NCI-H82 (cell line): ENCODE measurements around the gene CPN1.
A peak's percentile ranks its signal among the peaks of the same experiment; 100 is the strongest.
"Not testable (repeated sequence)": the region's sequence is repeated elsewhere in the genome, so short reads cannot be mapped to it uniquely, and the experiment has no call there.

ENCODE experiments used
- DNase-seq: peaks from one replicate; lab custom pipeline; 2025; lab: John Stamatoyannopoulos, UW

CPN1 gene

GRCh38 chr10:100081075-100082001 is at the start of gene CPN1:
Gene CPN1, minus strand, starts transcription at chr10:100081869. Its CDS starts 244 bp downstream, at chr10:100081625.
- DNase-seq = no peak

GRCh38 chr10:100130831-100131230 is 49.2 kb upstream of the CPN1 start:
- peak; percentile 5 for DNase-seq

GRCh38 chr10:100129424-100129823 is 47.8 kb upstream of the CPN1 start:
- no peak for DNase-seq

- DNase-seq = no peak
These were observed 47.3 kb upstream of the CPN1 start for GRCh38 chr10:100128951-100129350.

GRCh38 chr10:100125335-100125734 is 43.7 kb upstream of the CPN1 start:
- DNase-seq = not testable (repeated sequence)

- no peak for DNase-seq
These were observed 42.4 kb upstream of the CPN1 start for GRCh38 chr10:100124097-100124496.

GRCh38 chr10:100122780-100123179 is 41.1 kb upstream of the CPN1 start:
- DNase-seq = no peak

GRCh38 chr10:100120550-100120949 is 38.9 kb upstream of the CPN1 start:
- DNase-seq = no peak

GRCh38 chr10:100119726-100120125 is 38.1 kb upstream of the CPN1 start:
- DNase-seq = no peak

- DNase-seq = no peak
These were observed 33.5 kb upstream of the CPN1 start for GRCh38 chr10:100114976-100115770.

- DNase-seq = no peak
These were observed 32.8 kb upstream of the CPN1 start for GRCh38 chr10:100114460-100114859.

GRCh38 chr10:100109670-100110069 is 28.0 kb upstream of the CPN1 start:
- DNase-seq = peak; percentile 76

- DNase-seq = no peak
These were observed 25.2 kb upstream of the CPN1 start for GRCh38 chr10:100106865-100107264.

GRCh38 chr10:100104300-100104699 is 22.6 kb upstream of the CPN1 start:
- no peak for DNase-seq

- no peak for DNase-seq
These were observed 21.9 kb upstream of the CPN1 start for GRCh38 chr10:100103581-100103980.

GRCh38 chr10:100101192-100102076 is 19.8 kb upstream of the CPN1 start:
- peak; percentile 29 for DNase-seq

- DNase-seq = peak; percentile 28
These were observed 19.0 kb upstream of the CPN1 start for GRCh38 chr10:100100651-100101184.

GRCh38 chr10:100089241-100089640 is 7.6 kb upstream of the CPN1 start:
- DNase-seq = no peak

GRCh38 chr10:100086708-100087107 is 5.0 kb upstream of the CPN1 start:
- not testable (repeated sequence) for DNase-seq

GRCh38 chr10:100085596-100085995 is 3.9 kb upstream of the CPN1 start:
- no peak for DNase-seq

GRCh38 chr10:100083623-100084022 is 2.0 kb upstream of the CPN1 start:
- DNase-seq = no peak

GRCh38 chr10:100082276-100082675 is 607 bp upstream of the CPN1 start:
- not testable (repeated sequence) for DNase-seq
